PC-9 (cell line): ENCODE measurements around the gene EPHA2. TPM values are rescaled to one million over a fixed set of nuclear protein-coding genes. Genes with fewer than 3 reads are reported as not detected.

Experiments used
- BruUV-seq: library from RNA; stranded (reverse); fragments of 400-500 nt; replicated peaks from 2 replicates; lab custom pipeline; 2021; lab: Mats Ljungman, UMichigan
- CTCF ChIA-PET: fragments of 300-600 bp; sonication (Branson Sonifier 250); formaldehyde crosslinking; loops from one replicate; lab custom pipeline; 2022; ENCODE audit warnings: antibody characterized with exemption; lab: Charles Lee
- POLR2A ChIA-PET: fragments of 300-600 bp; sonication (Branson Sonifier 250); formaldehyde crosslinking; loops from one replicate; lab custom pipeline; 2022; ENCODE audit warnings: antibody characterized with exemption; ENCODE audit not compliant: unreplicated experiment; lab: Charles Lee
- DNase-seq, 2 experiments: peaks; one replicate each; pipeline versions ENCODE4 v3.0.0 to v3.0.0-alpha.2; 2015 to 2022; ENCODE audit warnings: mixed read lengths in 1 of 2
- H2AFZ ChIP-seq: fragments of 200-600 bp; sonication (generic); 2 replicates; pipeline ENCODE4 v1.8.1; 2017; ENCODE audit warnings: antibody characterized with exemption
- H3F3A ChIP-seq: fragments of 200-600 bp; sonication (generic); 2 replicates; pipeline ENCODE4 v1.8.1; 2017; ENCODE audit warnings: antibody characterized with exemption, mild to moderate bottlenecking, low read depth; ENCODE audit not compliant: insufficient read depth
- H3K27ac ChIP-seq: fragments of 200-600 bp; sonication (generic); 2 replicates; pipeline ENCODE4 v1.6.1; 2016; ENCODE audit warnings: mixed run types
- H3K27me3 ChIP-seq: fragments of 200-600 bp; sonication (generic); 2 replicates; pipeline ENCODE4 v1.6.1; 2016; ENCODE audit warnings: low read depth, mixed run types; ENCODE audit not compliant: insufficient read depth
- H3K36me3 ChIP-seq: fragments of 200-600 bp; sonication (generic); 2 replicates; pipeline ENCODE4 v1.6.1; 2016; ENCODE audit warnings: low read depth, mixed run types
- H3K4me1 ChIP-seq: fragments of 200-600 bp; sonication (generic); replicated peaks from 2 replicates; pipeline ENCODE4 v1.6.1; 2016; ENCODE audit warnings: mixed run types; ENCODE audit not compliant: insufficient read depth
- H3K4me2 ChIP-seq: fragments of 200-600 bp; sonication (generic); 2 replicates; pipeline ENCODE4 v1.6.1; 2017; ENCODE audit warnings: mixed run types
- H3K4me3 ChIP-seq: fragments of 200-600 bp; sonication (generic); 2 replicates; pipeline ENCODE4 v1.6.1; 2016; ENCODE audit warnings: mixed run types
- H3K79me2 ChIP-seq: fragments of 200-600 bp; sonication (generic); 2 replicates; pipeline ENCODE4 v1.6.1; 2017; ENCODE audit warnings: low read depth, mixed run types
- H3K9me2 ChIP-seq: fragments of 200-600 bp; sonication (generic); 2 replicates; pipeline ENCODE4 v1.8.1; 2017; ENCODE audit warnings: mild to moderate bottlenecking; ENCODE audit not compliant: insufficient read depth
- H3K9me3 ChIP-seq: fragments of 200-600 bp; sonication (generic); 2 replicates; pipeline ENCODE4 v1.8.1; 2016; ENCODE audit warnings: low read depth; ENCODE audit not compliant: insufficient read depth
- H4K20me1 ChIP-seq: fragments of 200-600 bp; sonication (generic); 2 replicates; pipeline ENCODE4 v1.8.1; 2017; ENCODE audit not compliant: insufficient read depth
- EZH2 ChIP-seq: fragments of 200-600 bp; sonication (generic); IDR thresholded peaks from 2 replicates; pipeline ENCODE4 v1.8.0; 2017; ENCODE audit warnings: antibody characterized with exemption, low read depth
- intact Hi-C: fragments of 100-400 bp; cut with micrococcal nuclease; formaldehyde crosslinking; loops from one replicate; pipeline ENCODE4 v1.10.0; 2022; ENCODE audit not compliant: unreplicated experiment
- total RNA-seq: library from RNA; stranded (reverse); gene quantifications from 2 replicates; pipeline ENCODE4 v1.2.3, GENCODE V29; 2021
- TF ChIP-seq, protein P1 (sequence below): fragments of 200-600 bp; sonication (generic); conservative IDR thresholded peaks from 2 replicates; pipeline ENCODE4 v1.6.1; 2017; ENCODE audit warnings: mixed run types, antibody characterized with exemption, mild to moderate bottlenecking, moderate library complexity

Gene EPHA2
- total RNA-seq, 1 experiment from 2014 or later = 48.3 TPM

DNA sequence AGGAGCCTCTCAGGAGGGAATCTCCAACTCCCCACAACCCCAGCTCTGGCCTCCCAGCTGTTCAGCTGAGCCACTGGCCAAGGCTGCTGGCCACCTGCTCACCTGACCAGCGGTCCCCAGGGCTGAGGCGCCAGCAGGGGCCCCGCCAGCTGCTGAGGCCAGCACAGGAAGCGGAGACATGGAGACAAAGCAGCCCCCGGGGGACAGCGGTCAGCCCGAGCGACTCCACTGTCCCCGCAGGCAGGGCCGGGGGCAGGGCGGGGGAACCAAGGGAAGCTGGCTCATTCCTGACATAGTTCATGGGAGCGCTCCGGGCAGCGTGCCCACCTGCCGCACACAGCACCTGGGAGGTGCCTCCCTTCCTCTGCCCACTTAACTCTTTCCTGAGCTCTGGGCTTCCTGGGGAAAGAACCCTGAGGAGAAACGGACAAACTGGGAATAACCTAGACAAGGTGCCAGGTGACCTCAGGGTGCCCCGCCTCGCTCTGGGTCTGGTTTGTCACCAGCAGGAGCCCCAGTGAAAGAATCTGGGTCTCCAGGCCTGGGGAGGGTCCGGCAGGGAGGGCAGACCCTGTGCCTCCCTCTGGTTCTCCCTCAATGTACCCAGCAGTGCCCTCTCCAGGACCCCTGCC lies 10.7 kb downstream of the EPHA2 start:
- Histone ChIP-seq H3K36me3 (peaks cover 32% of the 10 kb centered on the region), H4K20me1 (peaks cover 22% of the 10 kb centered on the region)

DNA sequence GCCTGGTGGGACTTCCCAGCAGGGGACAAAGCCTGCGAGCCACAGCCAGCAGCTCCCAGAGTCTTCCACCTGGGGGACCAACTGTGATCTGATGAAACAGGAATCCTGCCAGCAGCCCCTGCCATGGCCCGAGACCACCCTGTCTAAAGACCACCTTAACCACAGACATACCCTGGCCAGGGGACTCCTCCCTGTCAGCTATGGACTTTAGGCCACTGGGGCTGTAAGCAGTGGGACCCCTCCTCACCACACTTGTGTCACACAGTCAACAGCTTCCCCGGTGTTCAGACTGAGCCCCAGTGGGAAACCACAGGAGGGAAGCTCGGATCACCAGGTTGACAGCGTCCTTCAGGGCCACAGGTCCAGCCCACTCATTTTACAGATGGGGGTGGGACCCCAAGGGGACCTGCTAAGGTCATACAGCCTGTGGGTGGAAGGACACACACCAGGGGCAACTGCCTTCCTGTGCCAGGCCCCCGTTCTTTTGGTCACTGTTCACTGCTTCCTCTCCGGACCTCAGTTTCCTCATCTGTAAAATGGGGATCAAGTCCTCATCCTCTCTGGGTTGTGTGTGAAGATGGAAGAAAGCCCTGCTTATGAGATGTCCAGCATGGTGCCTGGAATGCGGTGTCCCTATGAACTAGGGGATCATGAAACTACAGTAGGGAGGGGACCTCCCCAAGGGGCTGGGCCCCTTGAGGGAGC lies 11.4 kb downstream of the EPHA2 start:
- Histone ChIP-seq H3K4me2 (peak overlapping the region; percentile 96), H3K4me1 (peaks cover 94% of the 10 kb centered on the region), H3K4me3 (peak overlapping the region; percentile 86; the same call in 1 of the 2 replicates), H3K27me3 (no peaks in the 10 kb centered on the region), H3K79me2 (peaks cover 89% of the 10 kb centered on the region), H4K20me1 (peaks cover 16% of the 10 kb centered on the region), H3K9me2 (no peaks in the 10 kb centered on the region), H3F3A (peaks cover 87% of the 10 kb centered on the region), H2AFZ (no peak overlapping the region), H3K36me3 (peaks cover 25% of the 10 kb centered on the region), H3K9me3 (no peaks in the 10 kb centered on the region), H3K27ac (peak overlapping the region; percentile 92)
- CTCF ChIA-PET = interaction anchor here (0.6 to 1.2 kb wide), 3 partner anchors 10 to 62 kb away, joined by 3 to 7 read pairs (median 3); no protein-coding TSS in a partner anchor
- BruUV-seq = TSS peak; percentile 58
- DNase-seq = no peak
- TF ChIP-seq, protein P1, sequence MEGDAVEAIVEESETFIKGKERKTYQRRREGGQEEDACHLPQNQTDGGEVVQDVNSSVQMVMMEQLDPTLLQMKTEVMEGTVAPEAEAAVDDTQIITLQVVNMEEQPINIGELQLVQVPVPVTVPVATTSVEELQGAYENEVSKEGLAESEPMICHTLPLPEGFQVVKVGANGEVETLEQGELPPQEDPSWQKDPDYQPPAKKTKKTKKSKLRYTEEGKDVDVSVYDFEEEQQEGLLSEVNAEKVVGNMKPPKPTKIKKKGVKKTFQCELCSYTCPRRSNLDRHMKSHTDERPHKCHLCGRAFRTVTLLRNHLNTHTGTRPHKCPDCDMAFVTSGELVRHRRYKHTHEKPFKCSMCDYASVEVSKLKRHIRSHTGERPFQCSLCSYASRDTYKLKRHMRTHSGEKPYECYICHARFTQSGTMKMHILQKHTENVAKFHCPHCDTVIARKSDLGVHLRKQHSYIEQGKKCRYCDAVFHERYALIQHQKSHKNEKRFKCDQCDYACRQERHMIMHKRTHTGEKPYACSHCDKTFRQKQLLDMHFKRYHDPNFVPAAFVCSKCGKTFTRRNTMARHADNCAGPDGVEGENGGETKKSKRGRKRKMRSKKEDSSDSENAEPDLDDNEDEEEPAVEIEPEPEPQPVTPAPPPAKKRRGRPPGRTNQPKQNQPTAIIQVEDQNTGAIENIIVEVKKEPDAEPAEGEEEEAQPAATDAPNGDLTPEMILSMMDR = no peak
- no peak for TF ChIP-seq EZH2
- POLR2A ChIA-PET = interaction anchor here (0.6 to 1.8 kb wide), 5 partner anchors 11 to 40 kb away, joined by 3 to 33 read pairs (median 5); partner anchors contain the start of gene EPHA2
- intact Hi-C loops = loop anchor here (1.0 to 10.0 kb wide), 7 partner anchors 12 to 620 kb away; partner anchors contain the start of genes CASP9, DNAJC16, EPHA2 and PLEKHM2

More for the DNA sequence above, 10.7 kb downstream of the EPHA2 start:
- H3K9me2 ChIP-seq = no peaks in the 10 kb centered on the region
- H3K9me3 ChIP-seq = no peaks in the 10 kb centered on the region
- no peak for TF ChIP-seq EZH2
- TF ChIP-seq, protein P1 = no peak
- H2AFZ ChIP-seq = no peak overlapping the region
- peak overlapping the region; percentile 92 for H3K27ac ChIP-seq
- POLR2A ChIA-PET = interaction anchor here (0.7 to 1.8 kb wide), 4 partner anchors 11 to 344 kb away, joined by 4 to 33 read pairs (median 4); partner anchors contain the start of gene EPHA2
- H3K79me2 ChIP-seq = peaks cover 89% of the 10 kb centered on the region
- H3K27me3 ChIP-seq = no peaks in the 10 kb centered on the region
- peaks cover 87% of the 10 kb centered on the region for H3F3A ChIP-seq
- peak; percentile 91 to 98 for DNase-seq
- H3K4me2 ChIP-seq = peak overlapping the region; percentile 96
- peaks cover 94% of the 10 kb centered on the region for H3K4me1 ChIP-seq
- peak overlapping the region; percentile 86; the same call in 1 of the 2 replicates for H3K4me3 ChIP-seq
- intact Hi-C loops = loop anchor here (1.0 to 10.0 kb wide), 7 partner anchors 11 to 620 kb away; partner anchors contain the start of genes CASP9, DNAJC16, EPHA2 and PLEKHM2
- BruUV-seq = no TSS peak
- CTCF ChIA-PET = interaction anchor here (0.6 to 1.2 kb wide), 5 partner anchors 10 to 324 kb away, joined by 3 to 7 read pairs (median 3); no protein-coding TSS in a partner anchor
